ENCODE data around the gene IL17RC. TPM values are rescaled to one million over a fixed set of nuclear protein-coding genes. Genes with fewer than 3 reads are reported as not detected.

The IL17RC gene
- total and polyA plus RNA-seq, 2 of the 8 experiments (the other 6 are each of a cell fraction or from before 2014, with no cell fraction given): 11.8 to 13.0 TPM

DNA sequence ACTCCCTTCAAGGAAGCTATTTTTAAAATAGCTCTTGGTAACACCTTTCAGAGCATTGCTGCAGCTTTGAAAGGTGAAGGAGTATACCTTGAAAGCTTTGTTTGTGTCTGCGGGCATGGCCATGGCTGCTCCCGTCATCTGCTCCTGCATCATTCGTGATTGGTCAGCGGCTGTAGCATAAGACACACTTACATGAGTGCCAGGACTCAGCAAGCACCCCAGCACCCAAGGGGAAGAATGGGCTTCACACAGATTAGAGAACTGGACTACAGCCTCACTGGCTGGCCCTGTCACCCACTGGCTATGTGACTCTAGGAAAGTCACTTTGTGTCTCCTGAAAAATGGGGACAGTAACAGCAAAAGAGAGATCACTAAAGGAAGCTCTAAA, 52.7 kb downstream of the IL17RC start:
- H3K4ac ChIP-seq (replicated peaks; ENCODE audit: insufficient read length, low read depth, low read length): no peak overlapping the region
- H4K5ac ChIP-seq (ENCODE audit: insufficient read length, low read depth, low read length): no peak overlapping the region
- H3K14ac ChIP-seq (ENCODE audit: insufficient read length): no peak overlapping the region
- H3K23ac ChIP-seq (ENCODE audit: insufficient read length): no peak overlapping the region
- no peak overlapping the region for H3K56ac ChIP-seq (replicated peaks; ENCODE audit: insufficient read length, low read depth, low read length)
- no peaks in the 10 kb centered on the region for H3K4me1 ChIP-seq (replicated peaks in 1 of 4; ENCODE audit: control insufficient read depth in 3 of 4, insufficient read depth in 4 of 4, low read length in 3 of 4)
- no peak for FAIRE-seq
- H3K27me3 ChIP-seq (replicated peaks in 1 of 4; ENCODE audit: control insufficient read depth in 3 of 4, extremely low read depth in 1 of 4, insufficient read depth in 3 of 4, low read length in 3 of 4): no peaks in the 10 kb centered on the region
- H3K79me2 ChIP-seq (ENCODE audit: control insufficient read depth in 1 of 2, insufficient read depth in 2 of 2, low read length in 2 of 2): no peaks in the 10 kb centered on the region
- peaks cover 2 to 42% (median 25%) of the 10 kb centered on the region in 4 experiments; a peak in 7 of 8 replicates for H3K36me3 ChIP-seq (ENCODE audit: control insufficient read depth in 2 of 4, insufficient read depth in 4 of 4, low read length in 3 of 4)
- H2AFZ ChIP-seq (ENCODE audit: low read length): no peak overlapping the region
- no peak overlapping the region for H3K18ac ChIP-seq (ENCODE audit: extremely low read depth, low read length)
- H4K8ac ChIP-seq (ENCODE audit: extremely low read depth, insufficient read depth, low read length): no peak overlapping the region
- peaks cover 0 to 1% of the 10 kb centered on the region in 2 experiments for H4K20me1 ChIP-seq (replicated peaks in 1 of 2; ENCODE audit: control insufficient read depth in 1 of 2, insufficient read depth in 2 of 2, low read length in 2 of 2)
- no peaks in the 10 kb centered on the region for H3K9me3 ChIP-seq (ENCODE audit: insufficient read depth in 2 of 2, low read depth in 1 of 2, low read length in 1 of 2)
- H2BK20ac ChIP-seq (ENCODE audit: low read length): no peak overlapping the region
- 94% methylated on average over 4 of the region's 4 CpGs; no CpG with 5 or more reads in 1 of the 2 experiments for WGBS, 2 experiments (ENCODE audit: extremely low coverage in 1 of 2, insufficient coverage in 1 of 2, insufficient read length in 1 of 2, insufficient replicate concordance in 2 of 2, low coverage in 1 of 2, low lambda C conversion rate in 2 of 2, missing lambda C conversion rate in 1 of 2)
- POLR2A ChIA-PET (ENCODE audit: partially characterized antibody): interaction anchor here (1.1 to 1.6 kb wide), 2 partner anchors 13 to 15 kb away, joined by 3 read pairs; no protein-coding TSS in a partner anchor
- no peak for DNase-seq (ENCODE audit: low read depth in 1 of 2, low spot score in 2 of 2)
- H3K4me2 ChIP-seq (ENCODE audit: insufficient read depth in 1 of 2, low read depth in 2 of 2, low read length in 2 of 2): no peak overlapping the region
- H3K27ac ChIP-seq (ENCODE audit: low read depth, low read length): no peak overlapping the region
- no peak overlapping the region for H2AK5ac ChIP-seq (ENCODE audit: low read depth, low read length)
- H2BK15ac ChIP-seq (ENCODE audit: low read length): no peak overlapping the region
- no peak overlapping the region for H3K4me3 ChIP-seq (ENCODE audit: extremely low read depth in 1 of 4, insufficient read depth in 2 of 4, low read depth in 3 of 4, low read length in 4 of 4)
- H3K79me1 ChIP-seq (ENCODE audit: low read depth, low read length): no peaks in the 10 kb centered on the region
- no peak overlapping the region for H2BK120ac ChIP-seq (replicated peaks; ENCODE audit: low read depth, low read length)
- H2BK12ac ChIP-seq (ENCODE audit: low read depth, low read length): no peak overlapping the region
- no peak for TF ChIP-seq SAP30 (IDR thresholded peaks at IDR 0.05; ENCODE audit: insufficient read depth, insufficient replicate concordance, low read length)
- TF ChIP-seq YY1 (IDR thresholded peaks at IDR 0.05; ENCODE audit: low read depth, low read length): no peak
- TF ChIP-seq NANOG (IDR thresholded peaks at IDR 0.05; ENCODE audit: insufficient read depth, low read depth, low read length, poor library complexity, severe bottlenecking): no peak
- TF ChIP-seq POLR2AphosphoS5 (IDR thresholded peaks at IDR 0.05; ENCODE audit: low read depth, low read length): no peak
- no peak for TF ChIP-seq CBX5 (IDR thresholded peaks at IDR 0.05; ENCODE audit: low read depth, low read length)
- no peak for TF ChIP-seq POLR2A (IDR thresholded peaks at IDR 0.05; ENCODE audit: control extremely low read depth in 1 of 2, low read depth in 2 of 2, low read length in 2 of 2)
- no peak for TF ChIP-seq SP2 (IDR thresholded peaks at IDR 0.05; ENCODE audit: low read length)
- TF ChIP-seq EP300 (IDR thresholded peaks at IDR 0.05; ENCODE audit: borderline replicate concordance in 1 of 2, low read depth in 2 of 2, low read length in 2 of 2): no peak
- H4K91ac ChIP-seq (replicated peaks; ENCODE audit: insufficient read length, low read length): no peak overlapping the region
- no peak overlapping the region for H3K9ac ChIP-seq (replicated peaks in 1 of 4; ENCODE audit: extremely low read depth in 1 of 4, low read depth in 3 of 4, low read length in 3 of 4)
- CTCF ChIA-PET (ENCODE audit: partially characterized antibody): interaction anchor here (0.9 to 1.0 kb wide), 2 partner anchors 23 kb away, joined by 3 read pairs; no protein-coding TSS in a partner anchor
- H2BK5ac ChIP-seq (ENCODE audit: low read depth, low read length): no peak overlapping the region
- H3K23me2 ChIP-seq (ENCODE audit: low read depth, low read length): no peaks in the 10 kb centered on the region
